Activated T-cell treated with anti-CD3 and anti-CD28 coated beads for 4 hours (primary cell): ENCODE data around the gene AP2B1.

ENCODE experiments used
- DNase-seq: peaks from one replicate; pipeline ENCODE4 v3.0.0-alpha.2; 2020

AP2B1 gene

DNA sequence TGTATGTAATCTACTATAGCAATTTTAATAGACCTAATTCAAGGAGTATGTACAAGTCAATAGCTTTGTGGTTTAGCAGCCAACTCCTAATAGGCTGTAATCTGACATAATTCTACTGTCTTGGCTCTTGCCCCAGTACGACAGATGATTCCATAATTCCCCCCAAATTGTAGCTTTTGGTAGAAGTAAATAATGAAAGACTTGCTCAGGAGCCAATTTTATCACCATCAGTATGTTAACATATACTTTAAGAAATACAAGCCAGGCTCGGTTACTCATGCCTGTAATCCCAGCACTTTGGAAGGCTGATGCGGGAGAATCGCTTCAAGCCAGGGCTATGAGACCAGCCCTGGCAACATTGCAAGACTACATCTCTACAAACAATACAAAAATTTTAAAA is 53.9 kb downstream of the AP2B1 start:
- DNase-seq = no peak

DNA sequence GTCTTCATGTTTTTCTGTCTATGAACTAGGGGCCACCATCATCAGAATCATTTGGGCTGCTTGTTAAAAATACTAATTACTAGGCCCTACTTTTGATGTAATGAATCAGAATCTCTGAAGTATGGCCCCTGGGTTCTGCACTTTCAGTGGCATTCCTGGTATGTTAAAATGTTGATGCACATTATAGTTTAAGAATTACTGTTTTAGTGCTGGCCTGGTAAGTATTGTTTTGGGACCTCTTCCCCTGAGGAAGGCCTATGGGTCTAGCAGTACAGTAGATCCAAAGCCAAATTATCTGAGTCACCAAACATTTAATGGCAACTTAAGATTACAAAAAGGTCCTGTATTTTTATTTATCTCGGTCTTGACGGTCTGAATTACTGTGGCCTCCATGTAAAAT is 58.8 kb downstream of the AP2B1 start:
- DNase-seq = no peak

GRCh38 chr17:35651467-35651866 is 64.3 kb downstream of the AP2B1 start:
- DNase-seq = no peak

DNA sequence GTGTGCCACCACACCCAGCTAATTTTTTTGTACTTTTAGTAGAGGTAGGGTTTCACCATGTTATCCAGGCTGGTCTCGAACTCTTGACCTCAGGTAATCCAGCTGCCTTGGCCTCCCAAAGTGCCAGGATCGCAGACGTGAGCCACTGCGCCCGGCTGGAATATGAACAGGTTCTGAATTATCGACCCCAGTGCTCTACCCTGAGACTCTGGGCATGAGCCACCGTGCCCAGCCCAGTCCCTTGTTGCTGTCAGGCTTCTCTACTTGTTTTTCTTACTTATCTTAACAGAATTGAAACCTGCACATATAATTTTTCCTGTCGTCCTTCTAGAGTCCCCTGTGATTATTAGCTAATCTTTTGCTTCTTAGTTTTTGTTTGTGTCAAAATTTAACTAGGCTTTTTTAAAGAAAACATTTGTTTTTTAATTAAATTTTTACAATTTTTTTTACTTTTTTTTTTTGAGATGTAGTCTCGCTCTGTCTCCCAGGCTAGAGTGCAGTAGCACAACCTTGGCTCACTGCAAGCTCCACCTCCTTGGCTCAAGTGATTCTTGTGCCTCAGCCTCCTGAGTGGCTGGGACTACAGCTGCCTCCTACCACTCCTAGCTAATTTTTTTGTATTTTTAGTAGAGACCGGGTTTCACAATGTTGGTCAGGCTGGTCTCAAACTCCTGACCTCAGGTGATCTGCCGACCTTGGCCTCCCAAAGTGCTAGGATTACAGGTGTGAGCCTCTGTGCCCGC is 66.7 kb downstream of the AP2B1 start:
- no peak for DNase-seq

DNA sequence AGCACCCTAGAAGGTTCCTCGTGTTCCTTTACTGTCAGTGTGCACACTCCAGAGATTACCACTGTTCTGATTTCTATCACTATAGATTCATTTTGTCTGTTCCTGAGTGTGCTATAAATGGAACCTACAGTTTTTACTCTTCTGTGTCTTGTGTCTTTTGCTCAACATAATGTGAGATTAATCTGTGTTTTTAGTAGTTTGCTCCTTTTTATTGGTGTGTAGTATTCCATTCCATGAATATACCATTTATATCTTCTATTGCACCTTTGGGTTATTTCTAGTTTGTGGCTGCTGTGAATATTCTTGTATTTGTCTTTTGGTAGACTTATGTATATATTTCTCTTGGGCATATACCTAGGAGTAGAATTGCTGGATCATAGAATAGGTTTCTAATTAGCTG is 68.2 kb downstream of the AP2B1 start:
- DNase-seq = no peak

DNA sequence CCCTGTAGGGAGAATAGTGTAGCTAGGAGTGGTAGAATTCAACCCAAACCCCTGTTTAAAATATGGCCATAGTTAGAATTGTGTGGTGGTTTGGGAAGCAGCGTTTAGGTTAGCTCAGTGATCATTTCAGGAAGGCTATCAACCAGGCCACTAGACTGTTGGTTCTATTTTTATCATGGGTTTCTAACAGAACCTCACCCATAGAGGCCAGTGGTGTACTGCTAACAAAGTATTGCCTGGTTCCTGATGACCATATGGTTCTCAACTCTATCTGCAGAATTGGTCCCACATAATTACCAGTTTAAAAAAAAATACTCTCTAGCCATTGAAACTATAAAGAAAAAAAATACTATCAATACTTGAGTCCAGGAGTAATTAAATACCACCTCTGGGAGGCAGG is 73.8 kb downstream of the AP2B1 start:
- DNase-seq = no peak

- DNase-seq = no peak
Measured at GRCh38 chr17:35664685-35665084, 77.6 kb downstream of the AP2B1 start.

DNA sequence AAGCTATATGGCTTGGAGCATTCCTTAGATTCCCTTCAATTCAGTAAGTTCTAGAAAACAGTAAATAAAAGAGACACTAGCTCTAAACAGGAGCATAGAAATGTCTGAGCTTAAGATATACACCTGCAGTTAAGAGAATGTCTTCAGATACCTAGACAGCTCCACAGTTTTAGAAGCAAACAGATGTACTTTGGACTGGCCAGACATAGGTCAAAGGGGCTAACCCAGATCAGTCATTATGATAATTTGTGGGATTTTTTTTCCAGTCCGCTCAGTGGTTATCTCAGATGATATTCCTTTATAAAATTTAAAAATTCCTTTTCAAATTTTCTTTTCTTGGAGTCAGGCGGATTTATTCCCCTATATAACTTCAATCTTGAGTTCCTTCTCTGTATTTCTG is 78.5 kb downstream of the AP2B1 start:
- DNase-seq = no peak

- no peak for DNase-seq
Measured at GRCh38 chr17:35666070-35666469, 78.9 kb downstream of the AP2B1 start.

DNA sequence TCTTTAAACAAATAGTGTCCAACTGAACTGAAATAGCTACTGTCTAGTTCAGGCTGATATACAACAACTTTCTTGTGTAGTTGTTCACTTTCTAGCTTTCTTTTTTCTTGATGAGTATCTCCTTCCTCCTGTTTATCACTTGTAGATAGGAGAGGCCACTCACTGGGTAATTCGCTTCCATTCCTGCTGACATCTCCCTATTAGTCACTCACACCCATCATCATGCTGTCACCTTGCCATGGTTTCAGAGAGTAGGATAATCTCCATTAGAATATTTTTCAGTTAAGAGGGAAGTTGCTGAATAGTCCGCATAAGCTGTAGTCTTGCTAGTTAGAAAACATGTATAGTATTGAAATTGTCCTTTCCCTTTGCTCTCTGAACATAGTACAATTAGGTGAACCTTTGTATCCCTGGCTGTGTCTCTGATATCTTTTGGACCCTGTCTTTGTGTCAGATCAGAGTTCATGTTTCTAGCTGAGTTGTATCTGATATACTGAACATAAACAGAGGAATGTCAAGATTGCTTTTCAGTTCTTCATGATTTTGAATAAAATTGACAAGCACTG is 79.9 kb downstream of the AP2B1 start:
- no peak for DNase-seq

- no peak for DNase-seq
Measured at GRCh38 chr17:35668802-35669201, 81.7 kb downstream of the AP2B1 start.

DNA sequence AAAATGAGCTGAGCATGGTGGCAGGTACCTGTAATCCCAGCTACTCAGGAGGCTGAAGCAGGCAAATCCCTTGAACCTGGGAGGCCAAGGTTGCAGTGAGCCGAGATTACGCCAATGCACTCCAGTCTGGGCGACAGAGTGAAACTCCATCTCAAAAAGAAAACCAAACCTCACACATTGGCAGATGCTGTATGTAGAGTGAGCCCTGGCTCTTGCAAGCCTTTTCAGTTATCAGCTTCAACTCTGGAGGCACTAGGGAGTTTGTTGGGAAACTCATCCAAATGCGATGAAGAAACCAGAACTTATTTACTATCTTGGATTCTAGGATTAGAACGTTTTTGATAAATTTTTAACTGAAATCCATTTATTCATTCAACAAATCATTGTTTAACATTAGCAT is 87.4 kb downstream of the AP2B1 start:
- no peak for DNase-seq

GRCh38 chr17:35676441-35676840 is 89.3 kb downstream of the AP2B1 start:
- DNase-seq = no peak

DNA sequence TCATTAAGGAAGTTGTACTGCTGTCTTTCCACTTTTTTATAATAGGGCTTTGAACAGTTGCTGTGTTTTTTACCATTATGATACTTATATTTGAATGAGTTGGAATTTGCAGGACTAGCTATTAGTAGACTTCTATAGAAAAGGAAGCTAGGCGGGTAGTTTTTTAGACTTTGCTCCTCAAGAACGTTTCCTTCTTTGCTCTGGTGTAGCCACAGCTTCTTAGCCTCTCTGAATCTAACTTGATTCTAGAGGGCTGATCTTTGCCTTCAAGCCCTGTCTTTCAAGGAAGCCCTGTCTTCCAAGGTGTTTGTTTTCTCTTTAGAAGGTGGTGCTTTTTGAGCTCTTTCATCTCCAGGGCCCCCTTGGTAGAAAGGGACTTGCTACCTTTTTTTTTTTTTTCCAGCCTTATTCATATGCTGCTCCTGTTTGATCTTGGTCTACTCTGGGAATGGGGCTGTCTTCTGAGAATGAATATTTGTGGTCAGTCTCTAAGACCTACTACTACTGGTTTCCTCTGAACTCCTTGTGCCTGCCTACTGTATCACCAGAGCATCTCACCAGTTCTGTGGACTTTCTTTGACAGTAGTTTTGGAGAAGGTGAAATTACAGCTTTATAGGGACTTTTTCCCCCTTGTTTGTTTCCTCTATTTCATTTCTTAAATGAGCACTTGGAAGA is 92.0 kb downstream of the AP2B1 start:
- no peak for DNase-seq

DNA sequence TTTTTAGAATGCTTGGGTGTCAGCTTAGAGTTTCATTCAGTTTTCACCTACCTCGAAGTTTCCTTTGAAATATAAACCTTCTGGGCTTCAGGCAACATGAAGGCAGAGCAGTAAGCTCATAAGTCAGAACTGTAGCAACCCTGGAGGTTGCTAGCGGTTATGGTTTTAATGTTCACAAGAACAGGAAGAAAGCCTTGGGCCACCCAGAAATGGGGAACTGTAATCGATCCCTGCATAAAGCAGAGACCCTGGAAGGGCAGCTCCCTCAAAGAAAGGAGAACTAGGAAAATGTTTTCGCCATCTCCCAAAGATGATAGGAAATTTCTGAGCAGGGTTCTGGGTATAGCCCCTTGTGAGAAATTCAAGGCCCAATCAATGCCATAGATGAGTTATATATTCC is 96.5 kb downstream of the AP2B1 start:
- no peak for DNase-seq

DNA sequence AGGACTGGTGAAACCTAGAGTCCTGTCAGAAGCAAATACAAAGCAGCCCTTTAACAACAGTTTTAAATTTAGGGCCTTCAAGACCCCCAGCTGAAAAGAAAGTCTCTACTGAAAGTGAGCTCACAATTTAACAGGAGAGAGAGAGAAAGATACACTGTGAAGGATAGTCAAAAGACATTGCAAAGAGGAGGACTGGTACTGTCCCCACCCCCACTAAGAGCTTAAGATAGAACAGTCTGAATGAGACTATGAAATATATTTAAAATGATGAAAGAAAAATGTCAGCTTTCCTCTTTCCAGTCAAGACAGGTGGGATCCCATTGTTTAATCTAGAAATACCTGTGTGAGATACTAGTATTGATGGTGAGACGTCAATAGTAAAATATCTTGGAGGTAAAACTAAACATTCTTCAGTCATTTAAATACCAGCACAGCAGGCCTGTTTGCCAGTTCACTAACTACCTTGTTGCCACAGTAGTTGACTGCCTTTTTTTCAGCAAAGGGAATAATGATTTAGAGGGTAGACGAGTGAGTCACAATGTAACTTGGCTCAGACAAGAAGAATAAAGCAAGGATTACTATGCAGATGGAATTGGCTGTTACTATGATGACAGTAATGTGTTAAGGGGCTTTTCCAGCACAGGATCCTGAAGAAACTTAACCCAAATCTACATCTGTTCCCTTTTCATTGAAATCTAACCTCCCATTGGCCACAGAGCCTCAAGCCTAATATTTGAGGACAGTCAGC is 97.1 kb downstream of the AP2B1 start:
- DNase-seq = no peak

GRCh38 chr17:35692512-35693210 is 105.5 kb downstream of the AP2B1 start:
- no peak for DNase-seq

- no peak for DNase-seq
Measured at GRCh38 chr17:35693662-35694061, 106.5 kb downstream of the AP2B1 start.

DNA sequence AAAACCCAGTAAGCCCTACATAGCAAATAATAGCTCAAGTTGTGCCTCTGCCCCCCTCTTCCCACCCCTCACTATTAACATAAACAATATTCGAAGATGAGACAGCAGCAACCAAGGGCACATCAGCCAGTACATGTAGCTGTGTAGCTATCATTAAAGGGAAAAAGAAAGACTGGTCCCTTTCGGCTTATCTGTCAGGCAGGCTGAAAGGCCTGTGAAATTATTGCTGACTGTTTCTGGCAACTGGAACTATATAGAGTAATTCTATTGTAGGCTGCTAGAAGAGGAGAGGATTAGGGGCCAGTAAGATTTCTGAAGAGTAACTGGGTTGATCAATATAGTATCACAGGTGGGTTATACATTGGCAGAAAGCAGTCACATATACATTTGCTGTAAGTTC is 107.8 kb downstream of the AP2B1 start:
- DNase-seq = no peak

DNA sequence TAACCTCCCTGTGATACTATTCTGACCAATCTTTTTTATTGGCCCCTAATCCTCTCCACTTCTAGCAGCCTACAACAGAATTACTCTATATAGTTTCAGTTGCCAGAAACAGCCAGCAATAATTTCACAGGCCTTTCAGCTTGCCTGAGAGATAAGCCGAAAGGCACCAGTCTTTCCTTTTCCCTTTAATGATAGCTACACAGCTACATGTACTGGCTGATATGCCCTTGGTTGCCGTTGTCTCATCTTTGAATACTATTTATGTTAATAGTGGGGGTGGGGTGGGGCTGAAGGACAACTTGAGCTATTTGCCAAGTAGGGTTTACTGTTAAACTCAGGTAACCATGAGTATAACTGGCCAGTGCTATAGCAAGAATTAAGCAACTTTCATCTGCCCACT is 108.5 kb downstream of the AP2B1 start:
- DNase-seq = no peak

GRCh38 chr17:35698800-35699199 is 111.7 kb downstream of the AP2B1 start:
- no peak for DNase-seq

- DNase-seq = no peak
Measured at GRCh38 chr17:35700150-35700549, 113.0 kb downstream of the AP2B1 start.

GRCh38 chr17:35701491-35701890 is 114.4 kb downstream of the AP2B1 start:
- DNase-seq = no peak
